Prostate gland (tissue), 2 donors: ENCODE data around the gene LTK.

ENCODE experiments used
- CTCF ChIP-seq, 4 experiments: fragments of 200-600 bp in 2 of 4; fragments of 450-650 bp in 2 of 4; sonication (generic) in 2 of 4; IDR thresholded peaks; 1 replicate in 3 of 4; 2 replicates in 1 of 4; pipeline ENCODE4 v1.5.1; 2016 to 2019; ENCODE audit warnings: antibody characterized with exemption in 4 of 4, mild to moderate bottlenecking in 2 of 4, moderate library complexity in 2 of 4
- POLR2A ChIP-seq: fragments of 450-650 bp; IDR thresholded peaks from one replicate; pipeline ENCODE4 v1.6.1; 2016; ENCODE audit warnings: antibody characterized with exemption, mild to moderate bottlenecking
- POLR2AphosphoS5 ChIP-seq: sonication (generic); formaldehyde crosslinking; IDR thresholded peaks from one replicate; pipeline ENCODE4 v1.6.1; 2017; ENCODE audit warnings: antibody characterized with exemption

DNA sequence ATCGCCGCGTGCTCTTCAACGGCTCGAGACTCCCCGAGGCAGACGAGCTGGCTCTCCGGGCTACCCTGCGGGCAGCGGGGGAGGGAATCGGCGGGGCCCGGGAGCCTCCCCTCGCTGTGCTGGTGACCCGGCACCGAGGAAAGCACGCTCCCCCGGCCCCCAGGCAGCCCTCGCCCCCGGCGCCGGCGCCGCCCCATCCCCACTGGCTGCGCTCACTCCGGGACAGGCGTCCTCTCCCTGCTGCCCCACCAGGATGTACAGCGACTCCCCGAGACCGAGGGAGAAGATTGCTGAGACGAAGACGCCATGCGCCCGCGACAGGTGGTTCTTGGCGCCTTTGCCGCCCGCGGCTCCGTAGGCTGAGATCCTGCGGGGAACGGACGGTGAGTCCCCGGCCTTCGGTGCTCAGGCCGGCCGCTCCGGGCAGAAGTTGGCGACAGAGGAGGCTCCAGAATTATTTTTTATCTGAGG lies 1.7 kb downstream of the LTK start:
- TF ChIP-seq CTCF (IDR thresholded peaks at IDR 0.05), result no peak
- no peak for TF ChIP-seq POLR2A
- no peak for TF ChIP-seq POLR2AphosphoS5
